ENCODE measurements around the gene DDR1.
"Not testable (repeated sequence)": the region's sequence is repeated elsewhere in the genome, so short reads cannot be mapped to it uniquely, and the experiment has no call there.

DDR1 gene

GRCh38 chr6:30893001-30893591 is 8.8 kb downstream of the DDR1 start:
- no peak for DNase-seq (ENCODE audit: low read depth in 2 of 3, low spot score in 2 of 3)

GRCh38 chr6:30893666-30894065 is 9.3 kb downstream of the DDR1 start:
- no peak for DNase-seq (ENCODE audit: low read depth in 2 of 3, low spot score in 2 of 3)

GRCh38 chr6:30894381-30894780 is 10.1 kb downstream of the DDR1 start:
- DNase-seq (ENCODE audit: low read depth in 2 of 3, low spot score in 2 of 3), result no peak

- DNase-seq (ENCODE audit: low read depth in 2 of 3, low spot score in 2 of 3), result no peak
Measured at GRCh38 chr6:30894935-30895334, 10.6 kb downstream of the DDR1 start.

GRCh38 chr6:30895343-30895742 is 11.0 kb downstream of the DDR1 start:
- no peak for DNase-seq (ENCODE audit: low read depth in 2 of 3, low spot score in 2 of 3)

GRCh38 chr6:30896541-30896940 is 12.2 kb downstream of the DDR1 start:
- DNase-seq (ENCODE audit: low read depth in 2 of 3, low spot score in 2 of 3), result no peak

GRCh38 chr6:30897882-30898281 is 13.6 kb downstream of the DDR1 start:
- DNase-seq (ENCODE audit: low read depth in 2 of 3, low spot score in 2 of 3), result no peak

- DNase-seq (ENCODE audit: low read depth in 2 of 3, low spot score in 2 of 3), result no peak
Measured at GRCh38 chr6:30898750-30899360, 14.5 kb downstream of the DDR1 start.

- DNase-seq (ENCODE audit: low read depth in 2 of 3, low spot score in 2 of 3), result no peak
Measured at GRCh38 chr6:30900863-30901417, 16.6 kb downstream of the DDR1 start.

- no peak for DNase-seq (ENCODE audit: low read depth in 2 of 3, low spot score in 2 of 3)
Measured at GRCh38 chr6:30901436-30901835, 17.1 kb downstream of the DDR1 start.

- not testable (repeated sequence) for DNase-seq (ENCODE audit: low read depth in 2 of 3, low spot score in 2 of 3)
Measured at GRCh38 chr6:30902196-30902595, 17.9 kb downstream of the DDR1 start.

GRCh38 chr6:30902709-30903108 is 18.4 kb downstream of the DDR1 start:
- no peak for DNase-seq (ENCODE audit: low read depth in 2 of 3, low spot score in 2 of 3)

GRCh38 chr6:30903236-30903635 is 18.9 kb downstream of the DDR1 start:
- no peak for DNase-seq (ENCODE audit: low read depth in 2 of 3, low spot score in 2 of 3)

GRCh38 chr6:30907290-30907757 is 23.0 kb downstream of the DDR1 start:
- not testable (repeated sequence) for DNase-seq (ENCODE audit: low read depth in 2 of 3, low spot score in 2 of 3)

GRCh38 chr6:30907758-30908591 is 23.7 kb downstream of the DDR1 start, which contains the start of gene GTF2H4:
Gene GTF2H4 (plus strand): TSS chr6:30908207.
- DNase-seq (ENCODE audit: low read depth in 2 of 3, low spot score in 2 of 3), result peak; percentile 62 to 87 (median 86)

- no peak for DNase-seq (ENCODE audit: low read depth in 2 of 3, low spot score in 2 of 3)
Measured at GRCh38 chr6:30908700-30909099, 24.4 kb downstream of the DDR1 start.

GRCh38 chr6:30910473-30910872 is 26.2 kb downstream of the DDR1 start:
- not testable (repeated sequence) for DNase-seq (ENCODE audit: low read depth in 2 of 3, low spot score in 2 of 3)

- no peak for DNase-seq (ENCODE audit: low read depth in 2 of 3, low spot score in 2 of 3)
Measured at GRCh38 chr6:30912746-30913520, 28.6 kb downstream of the DDR1 start.

GRCh38 chr6:30913721-30914075 is 29.4 kb downstream of the DDR1 start:
- DNase-seq (ENCODE audit: low read depth in 2 of 3, low spot score in 2 of 3), result no peak

GRCh38 chr6:30914076-30914853 is 29.9 kb downstream of the DDR1 start, which contains the start of gene VARS2:
Gene VARS2 (plus strand): TSS chr6:30914238. CDS start chr6:30914837, 599 bp downstream.
- peak; percentile 70 to 87 (median 83) for DNase-seq (ENCODE audit: low read depth in 2 of 3, low spot score in 2 of 3)

Measured in activated CD8-positive, alpha-beta memory T cell treated with anti-CD3 and anti-CD28 coated beads for 48 hours (primary cell).